GM10248 (cell line): ENCODE data around the gene GRAMD1B.

Source experiments
- CTCF ChIA-PET: fragments of 300-600 bp; sonication (Branson Sonifier 250); formaldehyde crosslinking; extraction: SDS; loops from one replicate; lab custom pipeline; 2021; ENCODE audit warnings: antibody characterized with exemption; lab: Yijun Ruan, JAX
- POLR2A ChIA-PET: fragments of 350-650 bp; sonication (Branson Sonifier 250); formaldehyde crosslinking; extraction: SDS; loops from one replicate; lab custom pipeline; 2020; ENCODE audit warnings: antibody characterized with exemption; lab: Yijun Ruan, JAX
- DNase-seq: peaks from one replicate; pipeline ENCODE4 v3.0.0; 2012; ENCODE audit errors: extremely low spot score
- TF ChIP-seq, protein P1 (sequence below): IDR thresholded peaks from 2 replicates; pipeline ENCODE4 v1.5.1; 2012; ENCODE audit warnings: mild to moderate bottlenecking, low read depth; ENCODE audit errors: extremely low read depth, missing control alignments, control extremely low read depth

Gene GRAMD1B

DNA sequence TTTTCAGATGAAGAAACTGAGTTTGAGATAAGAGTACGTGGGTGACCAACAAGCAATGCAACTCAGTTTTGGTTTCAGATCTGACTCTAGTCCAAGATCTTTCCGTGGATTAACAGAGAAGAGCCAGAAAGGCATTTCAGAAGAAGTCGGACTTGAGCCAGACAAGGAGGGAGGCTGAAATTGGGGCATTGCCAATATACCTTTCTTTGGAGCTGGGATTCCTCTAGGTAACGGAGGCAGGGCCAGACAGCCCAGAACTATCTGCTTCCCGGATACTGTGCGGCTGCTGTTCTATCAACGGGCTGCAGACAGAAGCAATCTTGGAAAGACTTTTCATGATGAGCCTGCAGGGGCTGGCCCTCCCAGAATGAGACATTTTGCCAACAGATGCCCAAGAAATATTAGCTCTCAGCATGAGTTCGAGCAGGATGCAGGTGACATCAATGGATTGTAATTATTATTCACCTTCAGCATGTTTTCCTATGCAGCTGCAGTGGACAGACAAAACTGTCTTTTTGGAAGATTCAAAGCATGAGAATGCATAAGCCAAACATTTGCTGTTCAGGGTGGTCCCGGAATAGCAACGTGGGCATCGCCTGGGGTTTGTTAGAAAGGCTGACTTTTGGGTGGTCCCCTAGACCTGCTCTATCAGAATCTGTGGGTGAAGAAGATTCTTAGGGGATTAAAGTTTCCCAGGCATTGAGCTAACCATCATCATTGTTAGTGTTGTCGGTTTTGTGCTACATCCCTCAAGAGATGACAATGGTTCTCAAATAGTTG, 128.7 kb downstream of the GRAMD1B start:
- ChIA-PET POLR2A (no interaction called here), CTCF (interaction anchor here (0.9 to 5.4 kb wide), 10 partner anchors 10 to 151 kb away, joined by 3 to 41 read pairs (median 8); no protein-coding TSS in a partner anchor)
- TF ChIP-seq, protein P1, sequence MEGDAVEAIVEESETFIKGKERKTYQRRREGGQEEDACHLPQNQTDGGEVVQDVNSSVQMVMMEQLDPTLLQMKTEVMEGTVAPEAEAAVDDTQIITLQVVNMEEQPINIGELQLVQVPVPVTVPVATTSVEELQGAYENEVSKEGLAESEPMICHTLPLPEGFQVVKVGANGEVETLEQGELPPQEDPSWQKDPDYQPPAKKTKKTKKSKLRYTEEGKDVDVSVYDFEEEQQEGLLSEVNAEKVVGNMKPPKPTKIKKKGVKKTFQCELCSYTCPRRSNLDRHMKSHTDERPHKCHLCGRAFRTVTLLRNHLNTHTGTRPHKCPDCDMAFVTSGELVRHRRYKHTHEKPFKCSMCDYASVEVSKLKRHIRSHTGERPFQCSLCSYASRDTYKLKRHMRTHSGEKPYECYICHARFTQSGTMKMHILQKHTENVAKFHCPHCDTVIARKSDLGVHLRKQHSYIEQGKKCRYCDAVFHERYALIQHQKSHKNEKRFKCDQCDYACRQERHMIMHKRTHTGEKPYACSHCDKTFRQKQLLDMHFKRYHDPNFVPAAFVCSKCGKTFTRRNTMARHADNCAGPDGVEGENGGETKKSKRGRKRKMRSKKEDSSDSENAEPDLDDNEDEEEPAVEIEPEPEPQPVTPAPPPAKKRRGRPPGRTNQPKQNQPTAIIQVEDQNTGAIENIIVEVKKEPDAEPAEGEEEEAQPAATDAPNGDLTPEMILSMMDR, result no peak
- no peak for DNase-seq

DNA sequence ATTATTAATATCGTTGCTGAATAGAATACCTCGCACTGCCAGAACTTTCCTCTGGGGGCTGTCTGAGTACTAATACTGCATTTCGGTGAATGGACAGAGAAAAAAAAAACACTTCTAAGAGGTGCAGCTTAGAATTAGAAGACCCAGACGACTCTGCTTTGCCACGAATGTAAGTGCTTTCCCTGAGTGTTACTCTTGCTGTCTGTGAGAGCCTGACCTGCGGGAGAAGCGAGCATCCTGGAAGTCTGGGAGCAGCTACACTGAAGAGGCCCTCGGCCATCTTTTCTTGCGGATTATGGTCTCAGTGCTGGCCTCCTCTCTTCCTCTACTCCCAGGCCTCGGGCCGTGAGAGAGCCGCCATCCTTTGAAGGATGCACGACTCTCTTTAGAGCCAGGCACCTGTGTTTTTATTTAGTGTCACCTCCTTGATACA, 129.5 kb downstream of the GRAMD1B start:
- ChIA-PET CTCF (interaction anchor here (1.5 to 5.4 kb wide), 9 partner anchors 11 to 152 kb away, joined by 4 to 41 read pairs (median 10); no protein-coding TSS in a partner anchor), POLR2A (interaction anchor here (1.0 kb wide), 1 partner anchor 13 kb away, joined by 3 read pairs; no protein-coding TSS in a partner anchor)
- TF ChIP-seq, protein P1, result no peak
- DNase-seq, result no peak

GRCh38 chr11:123560006-123560405, 129.9 kb downstream of the GRAMD1B start:
- TF ChIP-seq, protein P1, result no peak
- CTCF ChIA-PET, result interaction anchor here (1.6 to 5.4 kb wide), 8 partner anchors 11 to 49 kb away, joined by 4 to 41 read pairs (median 10); no protein-coding TSS in a partner anchor
- POLR2A ChIA-PET, result interaction anchor here (1.0 kb wide), 1 partner anchor 14 kb away, joined by 3 read pairs; no protein-coding TSS in a partner anchor
- peak; percentile 54 for DNase-seq

GRCh38 chr11:123561431-123561800, 131.3 kb downstream of the GRAMD1B start:
- CTCF ChIA-PET, result interaction anchor here (0.8 to 5.4 kb wide), 11 partner anchors 10 to 150 kb away, joined by 3 to 41 read pairs (median 4); no protein-coding TSS in a partner anchor
- TF ChIP-seq, protein P1, result no peak
- no peak for DNase-seq
- POLR2A ChIA-PET, result interaction anchor here (0.9 kb wide), 1 partner anchor 499 kb away, joined by 3 read pairs; the partner anchor contains the start of gene HSPA8

- DNase-seq, result no peak
- ChIA-PET POLR2A (interaction anchor here (0.9 kb wide), 1 partner anchor 500 kb away, joined by 3 read pairs; the partner anchor contains the start of gene HSPA8), CTCF (interaction anchor here (1.0 to 5.4 kb wide), 6 partner anchors 10 to 84 kb away, joined by 3 to 41 read pairs (median 7); no protein-coding TSS in a partner anchor)
- TF ChIP-seq, protein P1, result no peak
Observed at GRCh38 chr11:123562158-123562557, 132.1 kb downstream of the GRAMD1B start.

- TF ChIP-seq, protein P1, result no peak
- ChIA-PET CTCF (interaction anchor here (1.0 to 1.5 kb wide), 4 partner anchors 8 to 17 kb away, joined by 3 to 8 read pairs (median 4); no protein-coding TSS in a partner anchor), POLR2A (no interaction called here)
- no peak for DNase-seq
Observed at GRCh38 chr11:123562829-123563228, 132.8 kb downstream of the GRAMD1B start.
